ENCODE data around the gene RRAGB.
"Not testable (repeated sequence)": the region's sequence is repeated elsewhere in the genome, so short reads cannot be mapped to it uniquely, and the experiment has no call there.

RRAGB gene

DNA sequence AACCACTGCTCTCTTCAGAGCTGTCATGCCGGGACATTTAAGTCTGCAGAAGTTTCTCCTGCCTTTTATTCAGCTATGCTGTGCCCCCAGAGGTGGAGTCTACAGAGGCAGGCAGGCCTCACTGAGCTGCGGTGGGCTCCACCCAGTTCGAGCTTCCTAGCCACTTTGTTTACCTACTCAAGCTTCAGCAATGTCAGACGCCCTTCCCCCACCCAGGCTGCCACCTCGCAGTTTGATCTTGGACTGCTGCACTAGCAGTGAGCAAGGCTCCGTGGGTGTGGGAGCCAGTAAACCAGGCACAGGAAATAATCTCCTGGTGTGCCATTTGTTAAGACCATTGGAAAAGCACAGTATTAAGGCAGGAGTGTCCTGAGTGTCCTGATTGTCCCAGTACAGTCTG, 56.9 kb downstream of the RRAGB start:
- not testable (repeated sequence) for DNase-seq (ENCODE audit: low read depth)

DNA sequence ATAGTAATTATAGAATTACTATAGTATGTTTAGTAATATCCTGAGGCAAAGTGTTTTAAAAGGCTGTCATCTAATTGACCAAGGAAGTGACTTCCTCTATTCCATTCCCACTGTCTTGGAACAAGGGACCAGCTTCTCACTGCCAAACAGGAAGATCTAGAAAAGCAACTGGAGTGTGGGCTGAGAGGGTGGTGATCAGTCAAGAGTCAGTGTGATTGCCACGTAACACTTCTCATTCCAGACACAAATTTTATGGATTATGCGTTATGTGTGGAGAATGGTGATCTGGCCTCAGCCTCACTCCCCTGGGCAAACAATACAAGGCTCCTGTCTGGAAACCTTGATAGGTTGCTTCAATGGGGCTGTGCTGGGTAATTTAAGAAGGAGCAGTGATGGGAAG, 60.0 kb downstream of the RRAGB start:
- DNase-seq (ENCODE audit: low read depth): no peak

DNA sequence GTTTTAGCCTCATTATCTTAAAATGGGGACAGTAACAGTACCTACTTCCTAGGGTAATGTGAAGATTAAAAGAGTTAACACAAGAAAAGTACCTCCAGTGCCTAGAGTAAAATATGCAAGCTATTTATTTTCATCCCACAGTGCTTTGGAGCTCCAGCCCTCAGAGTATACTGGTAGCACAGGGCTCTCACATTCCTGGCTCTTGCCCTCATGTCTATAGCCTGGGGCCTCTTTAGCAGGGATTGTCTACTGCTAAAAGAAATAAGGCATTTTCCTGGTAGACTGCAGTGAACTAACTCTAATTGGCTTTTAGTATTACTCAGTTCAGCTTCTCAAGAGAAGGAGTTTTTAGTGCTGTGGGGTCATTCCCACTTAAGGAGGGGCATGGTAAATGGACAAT, 60.8 kb downstream of the RRAGB start:
- no peak for DNase-seq (ENCODE audit: low read depth)

DNA sequence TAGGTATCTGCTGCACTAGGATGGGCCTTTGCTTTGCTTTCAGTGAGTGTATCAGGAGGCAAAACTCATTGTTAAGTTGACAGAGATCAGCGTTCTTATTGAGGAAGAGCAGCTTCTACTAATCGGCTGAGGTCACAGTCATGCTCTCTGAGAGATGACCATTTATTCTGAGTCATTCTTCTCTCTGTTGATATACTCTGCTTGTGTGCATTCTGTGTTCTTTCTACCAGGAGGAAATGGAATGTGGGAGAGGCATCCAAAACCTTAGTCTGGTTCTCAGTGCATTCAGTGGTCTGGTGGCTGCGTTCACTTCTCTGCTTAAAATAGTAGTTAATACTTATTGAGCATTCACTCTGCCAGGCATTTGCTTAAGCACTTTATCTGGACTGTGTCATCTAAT, 66.2 kb downstream of the RRAGB start:
- DNase-seq (ENCODE audit: low read depth): no peak

DNA sequence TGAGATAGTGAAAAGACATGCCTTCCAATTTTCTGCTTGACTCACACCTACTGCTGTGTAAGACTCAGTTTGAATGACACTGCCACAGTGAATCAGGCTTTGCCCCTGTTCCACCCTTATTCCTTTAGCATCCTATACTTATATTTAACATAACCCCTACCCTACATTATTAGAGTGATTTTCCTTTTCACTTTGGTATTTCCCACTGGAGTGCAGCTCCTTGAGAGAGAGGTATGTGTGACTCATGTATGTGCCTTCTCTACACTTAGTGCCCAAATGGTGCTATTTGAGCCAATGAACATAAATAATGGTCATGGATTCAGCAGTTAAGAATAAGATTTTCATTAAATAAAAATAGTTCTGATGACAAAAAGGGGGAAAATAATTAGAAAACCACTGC, 69.5 kb downstream of the RRAGB start:
- no peak for DNase-seq (ENCODE audit: low read depth)

DNA sequence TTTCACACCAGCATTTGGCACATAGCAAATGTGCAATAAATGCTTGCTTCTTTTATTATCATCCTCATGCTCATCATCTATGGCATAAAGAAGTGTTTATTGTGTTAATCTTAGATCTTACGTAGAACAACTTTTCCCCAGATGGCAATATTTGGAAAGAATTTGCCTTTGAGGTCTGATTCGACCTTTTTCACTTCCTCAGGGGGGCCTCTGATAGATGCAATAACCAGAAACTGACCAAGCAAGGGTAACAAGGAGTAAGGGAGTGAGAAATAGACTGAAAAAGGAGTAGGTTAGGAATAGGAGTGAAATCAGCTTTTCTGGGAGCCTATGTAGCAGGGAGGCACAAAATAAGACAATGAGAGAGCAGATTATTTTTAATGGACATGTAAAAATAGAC, 70.2 kb downstream of the RRAGB start:
- no peak for DNase-seq (ENCODE audit: low read depth)

DNA sequence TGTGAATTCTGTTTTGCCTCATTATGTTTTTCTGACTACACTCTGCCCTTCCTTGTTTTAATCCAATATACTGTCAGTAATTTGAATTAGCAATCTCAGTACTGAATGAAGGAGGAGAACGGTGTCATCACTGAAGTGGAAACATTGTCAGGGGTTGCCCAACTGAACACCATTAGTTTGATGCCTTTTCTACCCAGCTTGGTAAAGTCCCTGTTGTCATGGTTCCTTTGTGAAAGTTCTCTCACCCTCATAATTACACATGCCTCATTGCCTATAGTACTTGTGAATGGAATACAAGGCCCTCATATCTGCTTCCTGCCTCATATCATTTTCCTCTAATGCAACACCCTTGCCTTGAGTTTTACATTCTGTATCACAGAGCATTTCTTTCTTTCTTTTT, 76.9 kb downstream of the RRAGB start:
- no peak for DNase-seq (ENCODE audit: low read depth)

DNA sequence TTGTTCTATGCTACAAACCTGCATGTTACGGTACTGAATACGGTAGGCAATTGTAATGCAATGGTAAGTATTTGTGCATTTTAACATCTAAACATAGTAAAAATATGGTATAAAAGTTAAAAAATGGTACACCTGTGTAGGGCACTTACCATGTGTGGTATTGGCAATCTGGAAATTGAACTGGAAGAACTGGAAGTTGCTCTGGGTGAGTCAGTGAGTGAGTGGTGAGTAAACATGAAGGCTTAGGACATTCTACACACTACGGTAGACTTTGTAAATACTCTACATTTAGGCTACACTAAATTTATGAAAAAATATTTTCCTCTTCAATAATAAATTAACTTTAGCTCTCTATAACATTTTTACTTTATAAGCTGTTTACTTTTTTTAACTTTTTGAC, 78.9 kb downstream of the RRAGB start:
- no peak for DNase-seq (ENCODE audit: low read depth)

DNA sequence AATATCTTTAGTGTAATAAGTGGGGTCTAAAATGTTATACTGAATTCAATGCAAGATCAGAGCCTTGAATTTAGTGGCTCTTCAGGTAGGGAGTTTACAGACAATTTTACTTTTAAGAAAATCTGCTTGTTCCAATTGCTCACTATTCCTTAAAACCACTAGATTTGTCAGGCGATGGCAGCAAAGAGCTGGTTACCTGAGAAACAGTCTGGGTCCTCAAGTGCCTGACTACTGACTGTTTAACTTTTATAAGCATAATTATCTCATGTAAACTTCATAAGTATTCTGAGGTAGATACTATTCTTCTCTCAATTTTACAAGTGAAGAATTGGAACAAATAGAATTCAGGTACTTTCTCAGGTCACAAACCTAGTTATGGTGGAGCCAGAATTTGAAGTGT, 84.3 kb downstream of the RRAGB start:
- DNase-seq (ENCODE audit: low read depth): no peak

Data from CMK (cell line).